Right cardiac atrium (tissue), 5 donors: ENCODE results near the gene ZBTB34. TPM values are rescaled to one million over a fixed set of nuclear protein-coding genes. Genes with fewer than 3 reads are reported as not detected.

Source experiments
- ATAC-seq, 2 donors: fragments of 200-7000 bp; cut with Tn5 transposase; one replicate each; pipeline versions ENCODE4 v1.8.0 to v1.9.1; 2020; ENCODE audit warnings: moderate library complexity in 2 of 2, mild to moderate bottlenecking in 1 of 2
- DNase-seq, 3 donors: peaks; one replicate each; pipeline ENCODE4 v3.0.0-alpha.2; 2020
- H3K27ac ChIP-seq: one replicate; pipeline ENCODE4 v1.5.1; 2013; ENCODE audit warnings: mild to moderate bottlenecking, low read length, control low read depth, moderate library complexity
- H3K27me3 ChIP-seq: one replicate; pipeline ENCODE4 v1.6.1; 2013; ENCODE audit not compliant: control insufficient read depth, insufficient read depth
- H3K4me1 ChIP-seq: one replicate; pipeline ENCODE4 v1.6.1; 2013; ENCODE audit warnings: low read length; ENCODE audit not compliant: control insufficient read depth, insufficient read depth
- H3K4me3 ChIP-seq: one replicate; pipeline ENCODE4 v1.5.1; 2013; ENCODE audit warnings: low read length, control low read depth
- H3K9me3 ChIP-seq: one replicate; pipeline ENCODE4 v1.6.1; 2013; ENCODE audit warnings: low read length; ENCODE audit not compliant: control insufficient read depth
- WGBS: extraction: QIAGEN DNeasy Blood & Tissue Kit; methylation state at CpG from one replicate; pipeline ENCODE4 v1.1.7; 2013; 5-methylcytosine and 5-hydroxymethylcytosine counted together
- intact Hi-C, 4 donors: fragments of 100-400 bp; cut with DNase I; formaldehyde crosslinking; loops; one replicate each; pipeline versions ENCODE4 v1.11.0 to v1.14.0; 2022 to 2023
- polyA plus RNA-seq: library from polyadenylated mRNA; stranded (reverse); fragments of 200-250 nt; gene quantifications from one replicate; pipeline ENCODE4 v1.2.3, GENCODE V29; 2013
- total RNA-seq, 4 donors: library from RNA; stranded (reverse); fragmentation: NEBNext Ultra II Directional; extraction: Animal tissue kit (Norgen Biotek cat#: 25700); gene quantifications; one replicate each; pipeline ENCODE4 v1.2.1, GENCODE V29; 2021
- donor health status: healthy with polysubstance abuse.
- donor health status: DM: no; HTN: yes; CAD: no.
- donor health status: DM: no; HTN: no; CAD: no.
- donor health status: DM: no; HTN: yes; CAD: no; lungs with severe emphysema.
- donor health status: DM: yes; HTN: yes; CAD: no.

Gene ZBTB34
- total and polyA plus RNA-seq, 5 donors, result 2.4 to 6.0 (median 5.3) TPM

- Histone ChIP-seq H3K9me3 (no peaks in the 10 kb centered on the region), H3K27ac (no peak overlapping the region), H3K4me1 (peaks cover 3% of the 10 kb centered on the region), H3K4me3 (no peak overlapping the region), H3K27me3 (no peaks in the 10 kb centered on the region)
- ATAC-seq (no peak), DNase-seq (no peak)
- intact Hi-C loops, result no loop called here
- 95% methylated on average over 2 of the region's 2 CpGs for WGBS
These were observed 1.3 kb upstream of the ZBTB34 start for GRCh38 chr9:126859111-126859510.

- DNase-seq (peak; percentile 35 to 74 (median 64)), ATAC-seq (peak; percentile 52 to 56)
- WGBS, result under 1% methylated on average over 66 of the region's 71 CpGs
- H3K9me3 ChIP-seq, result no peaks in the 10 kb centered on the region
- peak overlapping the region; percentile 62 for H3K27ac ChIP-seq
- H3K4me1 ChIP-seq, result peaks cover 3% of the 10 kb centered on the region
- intact Hi-C loops, result no loop called here
- peak overlapping the region; percentile 100 for H3K4me3 ChIP-seq
- H3K27me3 ChIP-seq, result no peaks in the 10 kb centered on the region
These were observed 473 bp downstream of the ZBTB34 start for GRCh38 chr9:126860757-126861466.

DNA sequence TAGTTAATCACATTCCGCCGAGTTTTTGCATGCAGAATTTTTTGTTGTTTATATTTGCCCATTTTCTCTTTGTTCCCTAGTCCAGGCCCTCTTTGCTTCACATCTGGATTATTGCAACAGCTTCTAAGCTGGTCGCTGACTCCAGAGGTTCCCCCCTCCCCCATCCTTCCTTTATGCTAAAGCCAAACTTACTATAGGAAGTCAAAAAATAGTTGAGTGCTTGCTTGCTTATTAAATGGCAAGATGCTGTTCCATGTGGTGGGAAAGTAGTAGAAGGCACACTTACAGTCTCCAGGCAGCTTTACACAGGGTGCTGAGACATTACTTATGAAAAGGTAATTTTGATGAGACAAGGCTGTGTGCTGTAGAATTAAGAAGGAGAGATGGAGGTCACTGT is 1.3 kb downstream of the ZBTB34 start:
- DNase-seq, result no peak
- intact Hi-C loops, result no loop called here
- ATAC-seq, result no peak
- peak overlapping the region; percentile 100 for H3K4me3 ChIP-seq
- H3K4me1 ChIP-seq, result peaks cover 3% of the 10 kb centered on the region
- no peaks in the 10 kb centered on the region for H3K9me3 ChIP-seq
- WGBS, result 20% methylated on average over 3 of the region's 3 CpGs
- no peak overlapping the region for H3K27ac ChIP-seq
- no peaks in the 10 kb centered on the region for H3K27me3 ChIP-seq

GRCh38 chr9:126862104-126862761 is 1.8 kb downstream of the ZBTB34 start:
- ATAC-seq (no peak), DNase-seq (no peak)
- peaks cover 3% of the 10 kb centered on the region for H3K4me1 ChIP-seq
- H3K4me3 ChIP-seq, result peak overlapping the region; percentile 100
- H3K27me3 ChIP-seq, result no peaks in the 10 kb centered on the region
- WGBS, result 46% methylated on average over 11 of the region's 11 CpGs
- peak overlapping the region; percentile 26 for H3K27ac ChIP-seq
- H3K9me3 ChIP-seq, result no peaks in the 10 kb centered on the region
- intact Hi-C loops, result no loop called here

DNA sequence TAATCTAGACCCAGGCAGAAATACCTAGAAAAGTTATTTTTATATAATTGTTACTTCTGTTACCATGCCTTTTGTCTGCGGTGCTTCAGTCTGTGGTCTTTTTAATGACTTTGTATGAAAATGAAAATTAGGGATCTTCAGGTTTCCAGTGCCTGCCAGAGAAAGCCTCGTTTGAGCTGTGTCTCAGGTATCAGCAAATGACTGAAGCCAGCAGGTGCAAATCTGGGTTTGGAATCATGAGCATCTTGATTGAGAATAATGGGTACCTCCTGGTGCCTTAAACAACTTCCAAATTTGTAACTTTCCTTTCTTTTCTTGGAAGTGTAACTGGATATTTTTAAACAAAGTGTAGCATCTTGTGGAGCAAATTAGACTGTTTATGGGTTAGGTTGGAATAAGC is 4.3 kb downstream of the ZBTB34 start:
- intact Hi-C loops, result no loop called here
- H3K4me3 ChIP-seq, result no peak overlapping the region
- ATAC-seq (no peak), DNase-seq (no peak)
- no peak overlapping the region for H3K27ac ChIP-seq
- no peaks in the 10 kb centered on the region for H3K27me3 ChIP-seq
- H3K9me3 ChIP-seq, result no peaks in the 10 kb centered on the region
- H3K4me1 ChIP-seq, result peaks cover 8% of the 10 kb centered on the region
- 68% methylated on average over 2 of the region's 2 CpGs for WGBS

DNA sequence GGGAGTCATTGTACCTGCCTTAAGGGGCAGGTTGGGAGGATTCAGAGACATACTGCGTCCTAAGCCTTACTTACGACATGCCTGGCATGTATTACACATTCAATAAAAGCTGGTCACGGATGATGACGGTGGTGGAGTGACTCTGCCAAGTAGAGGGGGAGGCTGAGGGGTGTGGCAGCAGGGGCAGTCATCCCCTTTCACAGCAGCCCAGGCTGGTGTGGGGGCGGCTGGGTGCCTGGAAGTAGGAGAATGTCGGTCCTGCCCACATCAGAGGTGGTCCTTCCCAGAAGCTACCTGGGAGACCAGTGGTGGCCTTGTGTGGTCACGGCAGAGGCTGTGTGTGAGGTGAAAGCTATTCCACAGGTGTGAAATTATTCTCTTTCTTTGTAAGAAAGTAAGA is 8.9 kb downstream of the ZBTB34 start:
- WGBS, result 87% methylated on average over 7 of the region's 7 CpGs
- intact Hi-C loops, result no loop called here
- Histone ChIP-seq H3K9me3 (no peaks in the 10 kb centered on the region), H3K27me3 (no peaks in the 10 kb centered on the region), H3K4me3 (no peak overlapping the region), H3K27ac (no peak overlapping the region), H3K4me1 (peaks cover 5% of the 10 kb centered on the region)
- no peak for ATAC-seq
- no peak for DNase-seq

- 63% methylated on average over 4 of the region's 4 CpGs for WGBS
These were observed 12.1 kb downstream of the ZBTB34 start for GRCh38 chr9:126872516-126872915.

DNA sequence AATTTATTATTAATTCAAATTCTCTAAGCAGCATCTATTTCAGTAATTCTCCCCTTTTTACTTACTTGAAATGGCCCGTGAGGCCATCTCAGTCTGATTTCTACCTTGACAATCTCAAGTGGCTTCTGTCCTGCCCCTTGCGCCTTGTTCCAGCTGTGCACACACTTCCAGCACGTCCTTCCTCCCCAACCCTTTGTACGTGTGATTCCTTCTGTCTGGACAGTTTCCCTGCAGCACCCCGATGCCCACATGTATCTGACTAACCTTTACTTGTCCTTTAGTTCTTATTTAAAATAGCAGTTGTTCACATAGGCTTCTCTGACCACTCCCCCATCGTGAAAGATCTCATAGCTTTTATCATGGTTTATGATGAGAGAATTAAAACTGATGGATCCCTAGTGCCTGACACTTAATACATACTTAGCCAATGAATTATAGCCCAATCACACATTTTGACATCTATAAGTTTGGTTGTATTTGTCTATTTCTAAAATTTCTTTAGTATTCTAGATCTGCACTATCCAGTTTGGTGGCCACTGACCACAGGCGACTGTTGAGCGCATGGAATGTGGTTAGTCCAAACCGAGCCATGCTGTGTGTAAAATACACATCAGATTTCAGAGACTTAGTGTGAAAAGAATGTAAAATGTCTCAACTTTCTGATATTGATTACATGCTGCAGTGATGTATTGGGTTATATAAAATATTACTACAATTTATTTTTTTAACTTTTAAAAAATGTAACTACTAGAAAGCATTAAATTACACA is 14.3 kb downstream of the ZBTB34 start:
- Histone ChIP-seq H3K4me1 (no peaks in the 10 kb centered on the region), H3K27me3 (no peaks in the 10 kb centered on the region), H3K4me3 (no peak overlapping the region), H3K9me3 (no peaks in the 10 kb centered on the region), H3K27ac (no peak overlapping the region)
- ATAC-seq (no peak), DNase-seq (no peak)
- intact Hi-C loops, result no loop called here
- WGBS, result 64% methylated on average over 9 of the region's 9 CpGs

More at GRCh38 chr9:126872516-126872915, 12.1 kb downstream of the ZBTB34 start:
- Histone ChIP-seq H3K9me3 (no peaks in the 10 kb centered on the region), H3K4me3 (no peak overlapping the region), H3K27ac (no peak overlapping the region), H3K27me3 (no peaks in the 10 kb centered on the region), H3K4me1 (peaks cover 5% of the 10 kb centered on the region)
- DNase-seq, result no peak
- no peak for ATAC-seq
- intact Hi-C loops, result no loop called here

DNA sequence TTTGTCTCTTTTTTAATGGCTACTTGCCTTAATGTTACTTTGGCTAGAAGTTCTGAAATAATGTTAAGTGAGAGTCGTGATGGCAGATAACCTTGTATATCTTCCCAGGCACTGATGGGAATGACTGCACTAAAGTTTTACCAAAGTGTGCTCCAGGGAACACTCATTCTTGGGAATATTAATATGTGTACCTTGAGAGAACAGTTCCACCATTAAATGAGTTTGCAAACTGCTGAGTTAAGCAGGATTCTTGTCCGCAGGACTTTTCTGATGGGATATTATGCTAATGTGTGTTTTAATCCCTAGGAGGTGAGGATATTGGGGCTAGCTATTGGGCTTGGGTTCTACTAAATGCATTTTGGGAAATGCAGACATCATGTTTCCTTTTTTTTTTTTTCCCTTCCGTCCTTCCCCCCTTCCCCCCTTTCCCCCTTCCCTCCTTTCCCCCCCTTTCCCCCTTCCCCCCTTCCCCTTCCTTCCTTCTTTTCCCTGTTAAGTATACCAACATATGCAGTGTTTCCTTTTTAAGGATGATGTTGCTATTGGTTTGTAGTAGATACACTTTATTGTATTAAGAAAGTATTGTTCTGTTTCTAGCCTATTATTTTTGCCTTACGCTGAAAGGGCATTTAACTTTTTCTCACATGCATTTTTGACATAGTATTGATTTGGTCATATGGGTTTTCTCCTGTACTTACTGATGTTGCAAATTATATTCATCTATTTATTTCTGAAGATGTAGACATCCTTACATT is 15.5 kb downstream of the ZBTB34 start:
- 72% methylated on average over 4 of the region's 4 CpGs for WGBS
- no peaks in the 10 kb centered on the region for H3K4me1 ChIP-seq
- no peak overlapping the region for H3K4me3 ChIP-seq
- no peak for ATAC-seq
- no peak overlapping the region for H3K27ac ChIP-seq
- intact Hi-C loops, result no loop called here
- no peak for DNase-seq
- H3K9me3 ChIP-seq, result no peaks in the 10 kb centered on the region
- no peaks in the 10 kb centered on the region for H3K27me3 ChIP-seq

- intact Hi-C loops, result no loop called here
- Histone ChIP-seq H3K9me3 (no peaks in the 10 kb centered on the region), H3K27me3 (no peaks in the 10 kb centered on the region), H3K4me1 (no peaks in the 10 kb centered on the region), H3K27ac (no peak overlapping the region), H3K4me3 (no peak overlapping the region)
- no peak for ATAC-seq
- no peak for DNase-seq
- whole genome bisulfite sequencing, result 83% methylated on average over 4 of the region's 4 CpGs
These were observed 16.1 kb downstream of the ZBTB34 start for GRCh38 chr9:126876531-126876930.
